Spleen (tissue), 11 donors: Measurements from ENCODE around the gene GRIK2. TPM values are rescaled to one million over a fixed set of nuclear protein-coding genes. Genes with fewer than 3 reads are reported as not detected.
"Not testable (repeated sequence)": the region's sequence is repeated elsewhere in the genome, so short reads cannot be mapped to it uniquely, and the experiment has no call there.

Experiments used
- DNase-seq: peaks from one replicate; pipeline ENCODE4 v3.0.0-alpha.2; 2020
- H3K27ac ChIP-seq, 8 donors: fragments of 200-600 bp; sonication (generic) in 7 of 8; 1 replicate in 4 of 8; 2 replicates in 4 of 8; pipeline versions ENCODE4 v1.5.0 to v1.8.0; 2016 to 2021; ENCODE audit warnings: inconsistent platforms in 4 of 8, mild to moderate bottlenecking in 4 of 8, moderate library complexity in 1 of 8
- H3K27me3 ChIP-seq, 7 donors: fragments of 200-600 bp; sonication (generic) in 6 of 7; replicated peaks in 1 of 7; 1 replicate in 4 of 7; 2 replicates in 3 of 7; pipeline versions ENCODE4 v1.5.0 to v1.8.0; 2016 to 2021; ENCODE audit warnings: inconsistent platforms in 3 of 7, mild to moderate bottlenecking in 1 of 7
- H3K36me3 ChIP-seq, 6 donors: fragments of 200-600 bp; sonication (generic) in 5 of 6; 1 replicate in 4 of 6; 2 replicates in 2 of 6; pipeline versions ENCODE4 v1.5.0 to v1.8.0; 2016 to 2021; ENCODE audit warnings: inconsistent platforms in 2 of 6
- H3K4me1 ChIP-seq, 6 donors: fragments of 200-600 bp; sonication (generic) in 5 of 6; 1 replicate in 3 of 6; 2 replicates in 3 of 6; pipeline versions ENCODE4 v1.5.0 to v1.8.0; 2016 to 2021; ENCODE audit warnings: inconsistent platforms in 3 of 6
- H3K4me3 ChIP-seq, 8 donors: fragments of 200-600 bp; sonication (generic) in 7 of 8; 1 replicate in 4 of 8; 2 replicates in 4 of 8; pipeline versions ENCODE4 v1.5.0 to v1.8.0; 2016 to 2021; ENCODE audit warnings: inconsistent platforms in 4 of 8, mild to moderate bottlenecking in 4 of 8, moderate library complexity in 2 of 8
- H3K9me3 ChIP-seq, 8 donors: fragments of 200-600 bp; sonication (generic) in 7 of 8; 1 replicate in 4 of 8; 2 replicates in 4 of 8; pipeline versions ENCODE4 v1.5.0 to v1.8.0; 2016 to 2021; ENCODE audit warnings: inconsistent platforms in 4 of 8
- POLR2A ChIP-seq, 3 donors: fragments of 450-650 bp; IDR thresholded peaks; one replicate each; pipeline ENCODE4 v1.5.1; 2017; ENCODE audit warnings: antibody characterized with exemption in 3 of 3, mild to moderate bottlenecking in 1 of 3
- POLR2AphosphoS5 ChIP-seq, 3 donors: sonication (generic); formaldehyde crosslinking; IDR thresholded peaks; one replicate each; pipeline ENCODE4 v1.5.1; 2017; ENCODE audit warnings: antibody characterized with exemption in 3 of 3
- WGBS, 5 donors: extraction: QIAGEN DNeasy Blood & Tissue Kit in 3 of 5; methylation state at CpG; one replicate each; pipeline versions ENCODE4 v1.1.5 to v1.1.7; 2013 to 2018; 5-methylcytosine and 5-hydroxymethylcytosine counted together
- intact Hi-C: fragments of 100-400 bp; cut with DNase I; formaldehyde crosslinking; loops from one replicate; pipeline ENCODE4 v1.15.0; 2023; ENCODE audit warnings: low total_unique reads
- polyA plus RNA-seq, 3 donors: library from polyadenylated mRNA; stranded (reverse); fragments of 200-250 nt; gene quantifications; one replicate each; pipeline ENCODE4 v1.2.1, GENCODE V29; 2013
- total RNA-seq, 7 donors: library from RNA; depleted of rRNA in 3 of 7; stranded (reverse); fragments of >200 nt in 3 of 7; fragmentation: NEBNext Ultra II Directional in 4 of 7; extraction: Animal tissue kit (Norgen Biotek cat#: 25700) in 4 of 7; gene quantifications; one replicate each; pipeline versions ENCODE4 v1.1.0 to v1.2.1, GENCODE V29; 2016 to 2021
- TF ChIP-seq, protein P1 (sequence below), 11 experiments: fragments of 200-600 bp in 7 of 11; fragments of 450-650 bp in 4 of 11; sonication (generic) in 4 of 11; IDR thresholded peaks in 8 of 11; conservative IDR thresholded peaks in 3 of 11; 1 replicate in 7 of 11; 2 replicates in 4 of 11; pipeline versions ENCODE4 v1.4.0 to v1.8.0; 2016 to 2021; ENCODE audit warnings: antibody characterized with exemption in 11 of 11, inconsistent platforms in 4 of 11, mild to moderate bottlenecking in 1 of 11
- donor health status: healthy with polysubstance abuse.
- donor health status: DM: no; HTN: no; CAD: no; lungs with moderate emphysema.
- donor health status: DM: no; HTN: no; CAD: no.
- donor health status: Bipolar disorder and iron deficiency.
- donor health status: healthy.
- donor health status: DM: no; HTN: no; CAD: no.
- donor health status: DM: yes; HTN: yes; CAD: no.

GRIK2 gene
- total and polyA plus RNA-seq, 10 donors = 0.07 to 2.7 (median 0.89) TPM

DNA sequence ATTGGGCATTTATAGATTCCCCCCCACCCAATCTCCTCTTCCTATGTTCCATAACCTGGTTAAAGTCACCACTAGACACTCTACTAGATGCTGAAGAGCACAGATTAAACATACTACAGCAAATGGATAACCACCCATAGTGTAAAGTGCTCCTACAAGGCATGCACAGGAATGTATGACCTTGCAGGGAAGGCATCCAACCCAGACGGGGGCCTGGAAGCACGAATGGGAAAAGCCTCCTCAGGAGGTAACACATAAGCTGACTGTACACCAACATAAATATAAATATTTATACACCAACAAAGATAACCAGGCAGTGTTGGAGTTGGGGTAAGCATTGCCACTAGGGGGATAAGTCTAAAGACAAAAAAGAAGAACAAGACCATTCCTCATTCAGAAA is 691.7 kb downstream of the GRIK2 start:
- no peaks in the 10 kb centered on the region for H3K27me3 ChIP-seq
- no peak for TF ChIP-seq POLR2AphosphoS5 (IDR thresholded peaks at IDR 0.05)
- TF ChIP-seq, protein P1, sequence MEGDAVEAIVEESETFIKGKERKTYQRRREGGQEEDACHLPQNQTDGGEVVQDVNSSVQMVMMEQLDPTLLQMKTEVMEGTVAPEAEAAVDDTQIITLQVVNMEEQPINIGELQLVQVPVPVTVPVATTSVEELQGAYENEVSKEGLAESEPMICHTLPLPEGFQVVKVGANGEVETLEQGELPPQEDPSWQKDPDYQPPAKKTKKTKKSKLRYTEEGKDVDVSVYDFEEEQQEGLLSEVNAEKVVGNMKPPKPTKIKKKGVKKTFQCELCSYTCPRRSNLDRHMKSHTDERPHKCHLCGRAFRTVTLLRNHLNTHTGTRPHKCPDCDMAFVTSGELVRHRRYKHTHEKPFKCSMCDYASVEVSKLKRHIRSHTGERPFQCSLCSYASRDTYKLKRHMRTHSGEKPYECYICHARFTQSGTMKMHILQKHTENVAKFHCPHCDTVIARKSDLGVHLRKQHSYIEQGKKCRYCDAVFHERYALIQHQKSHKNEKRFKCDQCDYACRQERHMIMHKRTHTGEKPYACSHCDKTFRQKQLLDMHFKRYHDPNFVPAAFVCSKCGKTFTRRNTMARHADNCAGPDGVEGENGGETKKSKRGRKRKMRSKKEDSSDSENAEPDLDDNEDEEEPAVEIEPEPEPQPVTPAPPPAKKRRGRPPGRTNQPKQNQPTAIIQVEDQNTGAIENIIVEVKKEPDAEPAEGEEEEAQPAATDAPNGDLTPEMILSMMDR (IDR thresholded peaks at IDR 0.05 in 8 of 11, conservative IDR thresholded peaks at IDR 0.05 in 3 of 11) = no peak
- no peak for TF ChIP-seq POLR2A (IDR thresholded peaks at IDR 0.05)
- H3K27ac ChIP-seq = no peak overlapping the region
- H3K36me3 ChIP-seq = no peaks in the 10 kb centered on the region
- 46 to 71% (median 66%) methylated on average over 2 of the region's 2 CpGs for WGBS, 5 donors
- intact Hi-C loops = no loop called here
- H3K9me3 ChIP-seq = peaks cover 0 to 5% (median 0%) of the 10 kb centered on the region in 8 donors
- DNase-seq = no peak
- no peaks in the 10 kb centered on the region for H3K4me1 ChIP-seq
- no peak overlapping the region for H3K4me3 ChIP-seq

DNA sequence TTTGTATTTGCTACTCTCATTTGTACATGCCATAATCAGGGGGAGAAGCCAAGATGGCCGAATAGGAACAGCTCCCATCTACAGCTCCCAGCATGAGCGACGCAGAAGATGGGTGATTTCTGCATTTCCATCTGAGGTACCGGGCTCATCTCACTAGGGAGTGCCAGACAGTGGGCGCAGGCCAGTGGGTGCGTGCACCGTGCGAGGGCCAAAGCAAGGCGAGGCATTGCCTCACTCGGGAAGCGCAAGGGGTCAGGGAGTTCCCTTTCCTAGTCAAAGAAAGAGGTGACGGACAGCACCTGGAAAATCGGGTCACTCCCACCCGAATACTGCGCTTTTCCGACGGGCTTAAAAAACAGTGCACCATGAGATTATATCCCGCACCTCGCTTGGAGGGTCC is 694.7 kb downstream of the GRIK2 start:
- WGBS, 5 donors = 92 to 96% (median 94%) methylated on average over 14 to 19 of the region's 19 CpGs
- H3K4me1 ChIP-seq, H3K27ac ChIP-seq, H3K36me3 ChIP-seq, H3K9me3 ChIP-seq, H3K27me3 ChIP-seq, intact Hi-C loops, DNase-seq, H3K4me3 ChIP-seq: not testable (repeated sequence)

DNA sequence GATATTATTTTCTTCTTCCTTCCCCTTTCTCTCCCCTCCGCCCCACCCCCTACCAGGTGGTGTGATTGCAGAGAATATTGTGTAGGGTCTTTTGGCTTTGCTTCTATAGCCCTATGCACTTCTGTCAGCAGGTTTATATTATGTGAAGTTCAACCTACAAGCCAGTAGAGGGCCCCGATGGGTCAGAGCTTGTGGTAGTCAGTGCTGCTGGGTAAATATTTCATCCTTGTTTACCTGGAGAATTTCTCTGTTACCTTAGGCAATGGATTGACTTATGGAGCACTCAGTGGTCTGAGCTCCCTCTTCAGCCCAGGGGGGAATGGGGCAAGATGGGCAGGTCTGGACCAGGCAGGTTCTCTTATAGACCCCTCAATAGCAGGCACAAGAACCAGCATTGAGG is 720.9 kb downstream of the GRIK2 start:
- Histone ChIP-seq H3K9me3 (peaks cover 0 to 23% (median 8%) of the 10 kb centered on the region in 8 donors), H3K27ac (no peak overlapping the region), H3K27me3 (no peaks in the 10 kb centered on the region), H3K36me3 (no peaks in the 10 kb centered on the region), H3K4me3 (no peak overlapping the region), H3K4me1 (no peaks in the 10 kb centered on the region)
- 25 to 49% (median 32%) methylated on average over 2 of the region's 2 CpGs for WGBS, 5 donors
- TF ChIP-seq POLR2AphosphoS5 (IDR thresholded peaks at IDR 0.05) (no peak), POLR2A (IDR thresholded peaks at IDR 0.05) (no peak)
- TF ChIP-seq, protein P1 (IDR thresholded peaks at IDR 0.05 in 8 of 11, conservative IDR thresholded peaks at IDR 0.05 in 3 of 11) = no peak
- intact Hi-C loops = no loop called here
- no peak for DNase-seq

DNA sequence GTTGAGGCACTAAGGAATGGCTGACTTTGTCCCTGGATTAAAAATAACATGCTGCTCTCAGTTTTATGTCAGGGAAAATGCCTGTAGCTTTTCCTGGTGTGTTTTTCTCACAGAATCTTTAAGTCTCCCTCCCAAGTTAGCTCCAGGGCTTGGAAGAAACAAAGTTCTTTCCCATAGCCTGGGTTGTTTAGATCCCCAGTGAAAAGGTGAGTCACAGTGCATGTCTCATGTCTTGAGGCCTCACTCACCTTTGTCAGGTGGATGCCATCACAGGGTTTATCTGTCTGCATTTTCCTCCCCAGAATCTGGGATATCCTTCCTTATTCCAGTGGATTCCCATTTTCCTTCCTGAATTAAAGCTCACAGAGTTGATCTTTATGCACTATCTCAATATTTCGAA is 722.4 kb downstream of the GRIK2 start:
- intact Hi-C loops = no loop called here

More for the DNA sequence above, 722.4 kb downstream of the GRIK2 start:
- H3K27ac ChIP-seq = no peak overlapping the region
- H3K36me3 ChIP-seq = no peaks in the 10 kb centered on the region
- no peak overlapping the region for H3K4me3 ChIP-seq
- no peaks in the 10 kb centered on the region for H3K27me3 ChIP-seq
- H3K4me1 ChIP-seq = no peaks in the 10 kb centered on the region
- TF ChIP-seq, protein P1 (IDR thresholded peaks at IDR 0.05 in 8 of 11, conservative IDR thresholded peaks at IDR 0.05 in 3 of 11) = no peak
- TF ChIP-seq POLR2A (IDR thresholded peaks at IDR 0.05) (no peak), POLR2AphosphoS5 (IDR thresholded peaks at IDR 0.05) (no peak)
- no peak for DNase-seq
- H3K9me3 ChIP-seq = peaks cover 0 to 23% (median 8%) of the 10 kb centered on the region in 8 donors
- WGBS, 5 donors = 39 to 62% (median 56%) methylated on average over 1 of the region's 1 CpG
